MV-4-11 (cell line): ENCODE results near the gene LRRC10B.
"Not testable (repeated sequence)": the region's sequence is repeated elsewhere in the genome, so short reads cannot be mapped to it uniquely, and the experiment has no call there.

ENCODE experiments used
- DNase-seq: peaks from one replicate; lab custom pipeline; 2025; lab: John Stamatoyannopoulos, UW

The LRRC10B gene

GRCh38 chr11:61507962-61508861 is at the start of gene LRRC10B:
Gene LRRC10B, plus strand, starts transcription at chr11:61508749. Its CDS starts 250 bp downstream, at chr11:61508999.
- DNase-seq = peak; percentile 67

GRCh38 chr11:61460474-61460881 is 48.1 kb upstream of the LRRC10B start:
- DNase-seq = no peak

- DNase-seq = no peak
These were observed 47.6 kb upstream of the LRRC10B start for GRCh38 chr11:61460986-61461385.

GRCh38 chr11:61467602-61468001 is 40.9 kb upstream of the LRRC10B start:
- DNase-seq = not testable (repeated sequence)

- DNase-seq = no peak
These were observed 40.5 kb upstream of the LRRC10B start for GRCh38 chr11:61468002-61468401.

- peak; percentile 28 for DNase-seq
These were observed 36.3 kb upstream of the LRRC10B start for GRCh38 chr11:61472282-61472681.

GRCh38 chr11:61472868-61473267 is 35.7 kb upstream of the LRRC10B start:
- DNase-seq = no peak

GRCh38 chr11:61473370-61474012 is 35.1 kb upstream of the LRRC10B start:
- no peak for DNase-seq

- DNase-seq = no peak
These were observed 34.4 kb upstream of the LRRC10B start for GRCh38 chr11:61474013-61474643.

- DNase-seq = no peak
These were observed 33.1 kb upstream of the LRRC10B start for GRCh38 chr11:61475433-61475832.

GRCh38 chr11:61476371-61476770 is 32.2 kb upstream of the LRRC10B start:
- peak; percentile 92 for DNase-seq

GRCh38 chr11:61477126-61477525 is 31.4 kb upstream of the LRRC10B start:
- no peak for DNase-seq

GRCh38 chr11:61477727-61478148 is 30.8 kb upstream of the LRRC10B start:
- DNase-seq = no peak

GRCh38 chr11:61479360-61480058 is 29.0 kb upstream of the LRRC10B start:
- not testable (repeated sequence) for DNase-seq

- DNase-seq = no peak
These were observed 28.1 kb upstream of the LRRC10B start for GRCh38 chr11:61480261-61480993.

- DNase-seq = no peak
These were observed 27.6 kb upstream of the LRRC10B start for GRCh38 chr11:61480994-61481335.

- DNase-seq = no peak
These were observed 26.7 kb upstream of the LRRC10B start for GRCh38 chr11:61481806-61482205.

GRCh38 chr11:61482513-61482912 is 26.0 kb upstream of the LRRC10B start:
- DNase-seq = no peak

GRCh38 chr11:61484541-61484940 is 24.0 kb upstream of the LRRC10B start:
- no peak for DNase-seq

GRCh38 chr11:61485080-61485479 is 23.5 kb upstream of the LRRC10B start:
- no peak for DNase-seq

- peak; percentile 26 for DNase-seq
These were observed 22.4 kb upstream of the LRRC10B start for GRCh38 chr11:61486011-61486620.
